Esophagus mucosa (tissue), 1 donor: ENCODE results near the gene DTNB. TPM values are rescaled to one million over a fixed set of nuclear protein-coding genes. Genes with fewer than 3 reads are reported as not detected.

ENCODE experiments used
- ATAC-seq: fragments of 200-7000 bp; cut with Tn5 transposase; one replicate; pipeline ENCODE4 v1.9.1; 2020
- total RNA-seq: library from RNA; stranded (reverse); gene quantifications from one replicate; pipeline ENCODE4 v1.2.4, GENCODE V29; 2023
- donor health status: DM: yes; HTN: yes; CAD: no.

Gene DTNB
- total RNA-seq, 1 donor from 2014 or later = 14.6 TPM

DNA sequence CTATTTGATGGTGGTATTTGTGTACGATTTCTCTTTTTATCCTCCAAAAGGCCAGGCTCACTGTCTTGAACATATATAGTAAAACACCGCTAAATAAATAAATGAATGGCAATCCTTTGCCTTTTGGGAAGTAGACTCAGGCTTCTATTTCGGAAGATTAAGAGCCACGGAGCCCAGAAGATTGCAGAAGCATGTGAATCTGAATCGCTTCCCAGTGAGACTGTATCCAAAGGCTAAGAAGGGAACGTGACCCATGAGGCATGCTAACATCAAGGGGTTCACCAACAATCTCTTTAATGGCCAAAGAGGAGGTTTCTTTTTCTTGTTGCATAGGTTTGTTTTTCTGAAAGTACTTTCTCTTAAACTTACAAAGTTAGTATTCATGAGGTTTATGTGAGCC lies 261.6 kb downstream of the DTNB start:
- no peak for ATAC-seq

DNA sequence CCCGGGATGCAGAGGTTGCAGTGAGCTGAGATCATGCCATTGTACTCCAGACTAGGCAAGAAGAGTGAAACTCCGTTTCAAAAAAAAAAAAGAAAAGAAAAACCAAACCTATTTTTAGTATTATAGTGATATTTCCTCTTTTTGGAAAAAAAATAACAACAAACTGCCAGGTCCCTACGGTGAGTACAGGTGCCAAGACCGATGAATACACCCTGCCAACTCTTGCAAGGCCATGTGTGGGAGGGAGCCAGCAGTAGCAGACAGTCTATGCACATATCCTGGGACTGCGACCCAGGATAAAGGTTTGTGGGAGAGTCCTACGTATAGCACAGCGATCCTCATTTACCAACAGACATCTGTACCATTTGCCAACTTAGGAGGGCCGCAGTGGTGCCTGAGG lies 262.1 kb downstream of the DTNB start:
- peak; percentile 42 for ATAC-seq

DNA sequence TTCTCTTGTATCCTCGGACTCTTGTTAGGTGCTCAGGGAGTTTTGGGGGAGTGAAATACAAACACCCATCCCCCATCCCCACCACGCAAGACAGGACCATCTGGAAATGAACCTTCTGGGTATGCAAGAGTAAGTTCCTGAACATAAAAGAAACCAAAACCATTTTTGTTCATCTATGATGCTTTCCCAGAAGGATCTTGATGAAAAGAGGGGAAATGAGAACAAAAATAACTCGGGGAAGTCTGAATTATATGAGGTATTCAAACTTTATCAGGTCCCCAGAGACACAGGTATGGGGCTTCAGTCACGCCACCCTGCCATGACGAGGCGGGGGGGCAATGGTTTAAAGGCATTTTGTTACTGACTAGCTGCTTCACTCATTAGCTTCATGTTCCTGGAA lies 263.0 kb downstream of the DTNB start:
- no peak for ATAC-seq

DNA sequence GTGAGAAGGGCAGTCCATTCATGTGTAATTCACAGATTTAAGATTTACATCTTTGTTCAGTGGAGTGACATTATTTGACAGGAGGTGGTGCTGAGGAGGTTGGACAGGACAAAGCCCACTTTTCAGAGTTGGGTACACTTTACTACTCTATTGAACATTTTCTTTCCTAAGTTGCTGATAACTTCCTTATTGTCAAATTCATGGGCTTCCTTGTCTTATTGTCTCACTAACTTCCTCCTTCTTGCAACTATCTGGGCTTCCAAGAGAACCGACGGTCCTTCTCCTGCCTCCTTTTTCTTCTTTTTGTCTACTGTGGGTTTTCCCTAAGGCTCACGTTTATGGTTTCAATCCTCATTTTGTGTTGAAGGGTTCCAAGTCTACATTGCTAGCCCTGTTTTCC lies 263.9 kb downstream of the DTNB start:
- ATAC-seq = no peak

DNA sequence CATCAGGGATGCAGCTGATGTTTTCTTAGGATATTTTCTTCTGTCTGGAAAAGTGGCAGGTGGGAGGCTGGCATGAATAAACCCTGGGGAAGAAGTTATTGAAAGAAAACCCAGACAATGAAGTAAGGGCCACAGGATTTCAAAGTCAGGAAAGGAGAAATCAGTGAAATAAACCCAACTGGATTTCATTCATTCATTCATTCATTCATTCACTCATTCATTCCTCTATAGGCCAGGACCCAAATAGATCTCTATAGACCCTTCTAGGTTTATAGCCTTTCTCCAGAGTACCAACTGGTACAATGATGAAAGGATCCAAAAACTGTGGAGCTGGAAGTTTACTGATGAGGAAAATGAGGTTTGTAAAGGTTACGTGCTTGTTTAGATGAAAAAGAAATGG lies 264.3 kb downstream of the DTNB start:
- no peak for ATAC-seq

DNA sequence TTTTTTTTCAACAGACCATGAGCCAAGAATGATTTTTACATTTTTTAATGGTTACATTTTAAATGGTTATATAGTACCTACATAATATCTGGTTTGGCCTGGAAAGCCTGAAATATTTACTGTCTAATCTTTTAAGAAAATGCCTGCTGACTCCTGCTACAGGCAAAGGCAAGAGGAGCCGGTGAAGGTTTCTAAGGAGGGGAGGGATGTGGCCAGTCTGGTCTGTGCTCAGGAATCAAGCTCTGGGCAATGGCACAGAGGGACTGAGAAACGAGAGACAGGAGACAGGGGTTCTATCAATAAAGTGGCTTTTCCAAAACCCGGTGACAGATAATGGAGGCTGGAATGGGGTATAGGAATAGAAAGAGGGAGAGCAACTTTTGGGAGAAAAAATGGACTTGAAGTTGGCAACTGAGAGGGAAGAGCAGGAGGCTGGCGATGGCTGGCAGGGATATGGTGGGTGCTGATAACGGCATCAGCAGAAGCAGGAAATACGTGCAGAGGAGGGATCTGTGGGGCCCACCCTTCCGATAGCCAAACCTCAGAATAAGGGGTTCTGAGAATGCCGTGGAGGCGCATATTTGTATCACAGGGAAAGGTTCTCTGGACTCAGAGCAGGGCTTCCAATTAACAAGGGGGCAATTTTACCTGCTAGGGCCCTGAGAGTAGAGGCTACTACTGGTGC lies 267.6 kb downstream of the DTNB start:
- ATAC-seq = no peak

DNA sequence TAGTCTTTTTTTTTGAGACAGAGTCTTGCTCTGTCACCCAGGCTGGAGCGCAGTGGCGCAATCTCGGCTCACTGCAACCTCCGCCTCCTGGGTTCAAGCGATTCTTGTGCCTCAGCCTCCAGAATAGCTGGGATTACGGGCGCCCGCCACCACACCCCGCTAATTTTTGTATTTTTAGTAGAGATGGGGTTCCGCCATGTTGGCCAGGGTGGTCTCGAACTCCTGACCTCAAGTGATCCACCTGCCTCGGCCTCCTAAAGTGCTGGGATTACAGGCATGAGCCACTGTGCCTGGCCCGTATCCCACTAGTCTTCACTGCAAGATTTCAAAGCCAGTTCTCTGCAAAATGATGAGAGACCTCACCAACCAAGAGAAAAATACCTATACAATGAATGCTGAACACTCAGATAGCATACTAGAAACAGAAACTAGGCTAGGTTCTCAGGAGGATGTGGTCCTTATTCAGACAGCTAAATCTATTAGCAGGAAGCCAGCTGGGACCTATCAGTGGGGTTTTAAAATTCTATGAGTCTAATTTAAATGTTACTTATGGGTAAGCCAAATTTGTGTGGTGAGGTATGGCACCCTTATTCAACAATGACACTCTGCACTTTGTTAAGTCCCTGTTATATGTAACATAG lies 270.1 kb downstream of the DTNB start:
- ATAC-seq = peak; percentile 18

DNA sequence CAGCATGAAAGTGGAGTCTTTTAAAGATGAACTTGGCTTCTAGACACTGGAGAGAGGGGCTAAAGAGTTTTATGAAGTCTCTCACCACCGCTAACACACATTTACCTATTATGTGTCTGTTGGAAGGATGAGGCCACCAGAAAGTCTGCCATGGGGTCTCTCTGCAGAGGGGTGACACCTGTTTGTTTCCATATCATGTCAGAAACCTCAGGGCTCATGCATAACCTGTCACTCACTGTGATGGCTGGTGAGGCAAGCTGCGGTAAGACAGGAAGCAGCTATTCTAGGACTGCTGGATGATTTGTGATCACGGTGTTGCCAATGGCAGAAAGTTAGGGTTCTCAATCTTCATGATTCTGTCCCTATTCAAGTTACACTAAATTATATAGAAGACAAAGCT lies 270.9 kb downstream of the DTNB start:
- ATAC-seq = peak; percentile 35

DNA sequence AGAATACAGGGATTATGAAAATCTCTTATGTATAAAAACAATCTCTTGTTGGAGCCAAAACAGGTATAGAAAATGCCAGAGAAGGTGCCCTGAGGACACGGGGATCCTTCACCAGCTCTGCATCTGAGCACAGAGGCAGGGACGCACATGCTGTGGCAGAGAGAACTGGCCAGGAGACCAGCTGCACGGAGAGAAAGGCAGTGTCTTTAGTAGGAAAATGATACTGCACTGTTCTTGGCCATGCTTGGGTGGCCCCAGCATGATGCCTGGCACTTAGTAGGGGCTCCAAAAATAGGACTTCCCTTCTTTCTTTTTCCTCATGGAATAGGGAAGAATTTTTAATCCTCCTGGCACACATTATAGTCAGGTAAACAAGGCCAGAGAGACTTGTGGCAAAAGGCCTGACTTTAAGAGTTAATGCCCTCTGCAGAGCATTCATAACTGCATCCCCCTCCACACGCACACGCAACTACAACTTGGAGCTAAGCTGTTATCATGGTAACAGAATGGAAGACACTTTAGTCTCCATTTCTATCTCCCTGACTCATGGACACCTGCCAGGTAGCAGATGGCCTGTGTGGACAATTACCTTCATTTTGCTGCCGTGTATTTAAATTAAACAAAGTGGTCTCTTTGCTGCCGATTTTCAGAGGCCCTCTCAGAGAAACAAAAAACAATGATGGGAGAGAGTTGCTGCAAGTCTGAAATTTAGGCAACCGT lies 271.9 kb downstream of the DTNB start:
- ATAC-seq = no peak

DNA sequence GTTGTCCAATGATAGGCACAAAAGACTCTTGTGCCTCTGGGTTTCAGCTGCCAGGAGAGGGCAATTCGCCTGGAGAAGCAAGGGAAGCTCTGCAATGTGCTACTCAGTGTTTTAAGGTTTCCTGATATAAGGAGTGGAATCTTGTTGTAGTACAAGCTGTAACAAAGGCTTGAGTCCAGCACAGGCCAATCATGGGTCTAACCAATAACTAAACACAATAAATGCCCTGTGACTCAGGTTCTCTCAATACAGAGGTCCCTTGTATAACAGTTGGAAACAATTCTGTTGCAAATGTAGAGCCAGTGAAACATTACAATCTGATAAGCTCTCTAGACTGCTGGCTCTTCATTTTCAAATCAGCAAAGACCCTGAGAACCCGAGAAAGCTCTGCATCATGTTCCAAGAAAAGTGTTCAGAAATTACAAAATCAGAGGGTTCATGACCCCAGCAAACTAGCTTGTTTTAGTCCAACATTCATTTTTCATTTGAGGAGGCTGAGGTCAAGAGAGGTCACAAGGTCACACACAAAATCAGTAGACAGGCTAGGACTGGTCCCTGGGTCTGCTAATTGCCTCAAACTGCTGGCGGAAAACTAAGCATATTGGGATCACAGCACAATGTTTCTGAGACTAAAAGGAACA lies 272.7 kb downstream of the DTNB start:
- no peak for ATAC-seq

DNA sequence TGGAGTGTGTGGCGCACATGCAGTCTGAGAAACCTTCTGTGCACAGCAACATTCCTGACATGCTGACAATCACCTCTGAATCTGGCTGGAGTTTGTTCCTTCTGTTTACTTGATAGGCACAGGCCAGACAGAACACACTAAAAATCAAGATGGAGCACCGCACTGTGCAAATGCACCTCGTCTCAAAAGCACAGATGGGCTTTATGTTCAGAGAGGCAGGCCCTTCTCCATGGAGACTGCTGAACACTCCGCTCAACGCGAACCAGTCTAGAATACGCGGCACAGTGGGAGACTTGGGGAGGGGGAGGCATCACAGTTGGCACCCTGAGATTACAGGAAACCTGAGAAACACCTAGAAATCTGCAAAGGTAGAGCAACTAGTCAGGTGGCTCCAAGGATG lies 273.2 kb downstream of the DTNB start:
- no peak for ATAC-seq

DNA sequence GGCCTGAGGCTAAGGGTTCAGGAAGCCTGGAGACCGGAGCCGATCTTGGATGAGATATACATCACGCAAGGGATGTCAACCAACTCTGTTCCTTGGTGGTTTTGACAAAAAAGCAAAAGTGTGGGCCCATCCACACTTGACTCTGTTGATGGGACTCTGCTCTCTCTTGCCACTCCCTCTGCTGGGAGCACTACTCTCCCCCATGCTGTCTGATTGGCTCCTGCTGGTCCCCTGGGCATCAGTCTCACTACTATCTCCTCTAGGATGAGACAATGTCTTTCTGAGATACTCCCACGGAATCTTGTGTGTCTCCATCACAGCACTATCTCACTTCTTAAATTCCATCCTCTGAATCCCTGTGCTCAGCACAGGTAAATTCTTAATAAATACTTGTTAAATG lies 274.8 kb downstream of the DTNB start:
- ATAC-seq = no peak

DNA sequence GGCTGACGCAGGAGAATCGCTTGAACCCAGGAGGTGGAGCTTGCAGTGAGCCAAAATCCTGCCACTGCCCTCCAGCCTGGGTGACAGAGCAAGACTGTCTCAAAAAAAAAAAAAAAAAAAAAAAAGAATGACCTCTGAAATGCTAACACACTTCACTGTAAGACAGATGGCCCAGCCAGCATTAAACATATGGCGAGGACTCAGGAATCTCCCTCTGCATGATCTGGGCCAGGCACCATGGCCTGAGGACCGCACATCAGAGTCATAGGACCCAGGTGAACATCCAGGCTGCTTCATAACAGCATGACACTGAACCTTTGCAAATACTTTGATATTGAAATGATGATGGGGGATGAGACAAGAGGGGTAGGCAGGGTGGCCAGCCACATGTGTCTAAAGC lies 275.6 kb downstream of the DTNB start:
- ATAC-seq = no peak

DNA sequence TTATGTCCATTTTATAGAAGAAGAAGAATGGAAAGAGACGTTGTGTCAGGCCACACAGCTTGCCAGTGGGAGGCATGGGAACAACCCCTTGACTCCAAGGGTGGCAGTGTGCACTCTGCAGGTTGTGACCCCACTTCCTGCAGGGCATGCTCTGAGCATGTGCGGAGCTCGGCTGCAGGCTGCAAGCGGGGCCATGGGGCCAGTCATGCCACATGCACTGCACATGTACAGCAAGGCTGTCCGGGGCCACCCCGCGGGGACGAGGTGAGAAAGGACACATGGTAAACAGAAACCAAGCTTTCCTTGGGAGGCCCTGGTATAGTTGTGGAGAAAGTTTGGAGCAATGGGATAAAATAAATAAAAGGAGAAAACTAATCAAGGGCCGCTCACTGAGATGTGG lies 284.2 kb downstream of the DTNB start:
- peak; percentile 23 for ATAC-seq

DNA sequence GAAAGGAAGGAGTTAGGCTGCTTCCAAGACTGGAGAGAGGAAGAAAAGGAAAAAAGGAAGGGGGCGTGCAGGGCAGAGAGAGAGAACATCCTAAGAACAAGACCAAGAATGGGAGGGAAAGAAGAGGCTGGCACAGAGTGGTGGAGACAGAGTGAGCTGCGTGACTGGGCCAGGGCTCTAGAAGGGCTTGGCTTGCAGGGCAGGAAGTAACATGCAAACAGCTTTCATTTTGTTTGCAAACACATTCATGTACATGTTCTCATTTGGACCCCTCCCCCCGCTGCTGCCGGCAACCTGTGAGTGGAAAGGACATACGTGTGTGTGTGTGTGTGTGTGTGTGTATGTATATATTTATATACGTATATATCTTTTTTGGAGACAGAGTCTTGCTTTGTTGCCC lies 284.9 kb downstream of the DTNB start:
- peak; percentile 67 for ATAC-seq

DNA sequence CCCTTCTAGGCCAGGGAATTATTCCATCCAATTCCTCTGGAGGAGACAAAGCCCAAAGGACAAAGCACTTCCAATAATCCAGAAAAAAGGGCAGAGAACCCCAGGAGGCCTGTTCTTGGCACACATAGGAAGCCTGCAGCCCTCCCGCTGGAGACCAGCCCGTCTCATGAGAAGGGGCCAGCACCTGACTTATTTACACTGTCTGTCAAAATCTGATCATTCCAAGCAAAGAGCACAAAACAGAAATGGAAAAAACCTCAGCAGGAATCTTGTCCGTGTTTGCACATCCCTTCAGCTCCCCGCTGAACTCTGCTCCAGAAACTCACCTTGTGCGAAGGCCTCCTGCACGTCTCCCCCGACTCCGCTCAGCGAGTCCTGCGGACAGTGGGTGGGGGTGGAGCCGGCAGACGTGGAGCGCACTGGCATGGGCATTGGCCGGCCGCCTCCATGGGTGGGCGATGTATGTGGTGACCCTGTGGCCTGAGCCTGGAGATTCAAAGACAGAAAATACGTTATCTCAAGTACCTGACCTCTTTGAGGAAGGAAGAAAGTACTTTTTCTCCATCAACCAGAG lies 285.4 kb downstream of the DTNB start:
- ATAC-seq = no peak

DNA sequence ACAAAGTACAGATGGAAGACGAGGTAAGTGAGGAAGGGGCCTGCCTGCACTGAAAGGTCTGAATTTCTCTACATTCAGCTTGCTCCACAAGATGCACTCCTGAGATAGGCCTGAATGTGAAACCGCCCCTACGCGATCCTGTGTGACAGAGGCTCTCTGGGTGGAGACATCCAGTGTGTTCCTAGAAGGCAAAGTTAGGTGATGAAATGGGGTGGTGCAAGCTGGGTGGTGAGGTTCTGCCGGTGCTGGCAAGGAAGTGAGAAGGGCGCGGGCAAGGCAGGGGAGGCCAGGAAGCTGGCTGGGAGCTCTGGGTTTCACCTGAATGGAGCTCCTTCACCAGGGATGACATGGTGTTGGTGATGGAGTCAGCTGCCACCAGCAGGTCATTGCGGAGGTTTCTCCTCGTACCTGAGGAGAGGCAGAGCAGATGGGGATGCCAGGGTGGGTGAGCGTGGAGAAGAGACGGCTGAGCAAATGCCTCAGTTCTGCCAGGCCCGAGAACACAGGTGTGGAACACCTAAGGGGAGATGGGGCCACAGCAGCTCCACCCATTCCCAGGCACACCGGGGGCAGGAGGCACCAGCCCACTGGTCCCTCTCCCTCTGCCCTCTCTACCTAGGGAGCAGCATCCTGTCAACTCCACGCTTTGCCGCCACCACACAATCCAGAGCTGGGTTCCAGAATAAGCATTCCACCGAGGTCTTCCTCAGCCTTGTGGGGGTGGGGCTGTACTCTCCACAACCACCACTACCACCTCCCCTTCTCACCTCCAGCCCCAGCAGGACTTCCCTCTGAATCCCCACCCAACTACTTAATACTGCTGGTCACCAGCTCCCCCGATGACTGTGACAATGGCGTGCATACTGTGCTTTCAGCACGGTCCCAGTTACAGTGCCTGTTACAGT lies 286.2 kb downstream of the DTNB start:
- ATAC-seq = peak; percentile 90

DNA sequence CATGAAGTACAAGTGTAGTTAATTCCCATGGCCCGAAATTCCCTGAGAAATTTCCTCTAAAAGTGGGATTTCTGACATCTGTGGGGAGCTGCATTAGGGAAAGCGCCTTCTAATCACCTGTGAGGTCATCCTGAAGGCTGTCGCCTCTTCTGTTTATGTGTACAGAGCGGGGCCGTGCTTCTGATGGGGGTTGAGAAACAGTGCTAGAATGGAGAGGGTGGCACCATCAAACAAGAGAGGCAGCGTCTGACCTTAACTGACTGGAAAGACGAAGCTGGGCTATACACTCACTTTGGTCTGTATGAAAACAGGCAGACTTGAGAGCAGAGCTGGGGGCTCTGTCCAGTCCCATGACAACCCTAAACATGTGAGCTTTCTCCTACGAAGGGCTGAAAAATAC lies 287.5 kb downstream of the DTNB start:
- ATAC-seq = no peak

DNA sequence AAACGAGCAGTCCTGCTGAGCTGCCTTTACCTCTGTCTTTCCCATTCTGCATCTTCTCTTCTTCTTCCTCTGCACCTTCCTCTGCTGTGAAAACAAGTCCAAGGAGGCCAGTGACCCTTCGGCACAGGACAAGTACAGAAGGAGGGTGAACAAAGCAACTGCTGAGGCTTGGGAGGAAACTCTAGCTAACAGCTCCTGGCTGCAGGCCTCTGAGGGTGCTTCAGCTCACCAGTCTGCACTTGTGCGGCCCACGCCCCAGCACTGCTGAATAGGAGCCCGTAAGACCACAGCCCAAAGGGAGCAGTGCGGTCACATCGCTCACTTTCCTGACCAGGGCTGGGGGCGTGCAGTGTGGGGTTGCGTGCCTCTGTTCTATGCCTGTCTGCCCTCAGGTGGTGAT lies 289.6 kb downstream of the DTNB start:
- no peak for ATAC-seq

DNA sequence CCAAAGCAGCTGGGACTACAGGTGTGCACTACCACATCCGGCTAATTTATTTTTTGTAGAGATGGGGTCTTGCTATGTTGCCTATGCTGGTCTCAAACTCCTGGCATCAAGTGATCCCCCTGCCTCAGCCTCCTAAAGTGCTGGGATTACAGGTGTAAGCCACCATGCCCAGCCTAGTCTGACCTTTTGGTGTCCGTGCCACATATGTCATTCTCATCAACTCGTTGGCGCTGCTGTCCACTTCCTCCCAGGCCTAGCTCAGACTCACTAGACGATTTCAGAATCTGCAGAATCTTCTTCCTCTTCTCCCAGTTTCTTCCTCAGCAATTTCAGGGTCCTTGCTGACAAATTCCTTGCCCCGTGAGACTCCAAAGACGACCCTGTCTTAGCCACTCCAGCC lies 291.9 kb downstream of the DTNB start:
- ATAC-seq = no peak

DNA sequence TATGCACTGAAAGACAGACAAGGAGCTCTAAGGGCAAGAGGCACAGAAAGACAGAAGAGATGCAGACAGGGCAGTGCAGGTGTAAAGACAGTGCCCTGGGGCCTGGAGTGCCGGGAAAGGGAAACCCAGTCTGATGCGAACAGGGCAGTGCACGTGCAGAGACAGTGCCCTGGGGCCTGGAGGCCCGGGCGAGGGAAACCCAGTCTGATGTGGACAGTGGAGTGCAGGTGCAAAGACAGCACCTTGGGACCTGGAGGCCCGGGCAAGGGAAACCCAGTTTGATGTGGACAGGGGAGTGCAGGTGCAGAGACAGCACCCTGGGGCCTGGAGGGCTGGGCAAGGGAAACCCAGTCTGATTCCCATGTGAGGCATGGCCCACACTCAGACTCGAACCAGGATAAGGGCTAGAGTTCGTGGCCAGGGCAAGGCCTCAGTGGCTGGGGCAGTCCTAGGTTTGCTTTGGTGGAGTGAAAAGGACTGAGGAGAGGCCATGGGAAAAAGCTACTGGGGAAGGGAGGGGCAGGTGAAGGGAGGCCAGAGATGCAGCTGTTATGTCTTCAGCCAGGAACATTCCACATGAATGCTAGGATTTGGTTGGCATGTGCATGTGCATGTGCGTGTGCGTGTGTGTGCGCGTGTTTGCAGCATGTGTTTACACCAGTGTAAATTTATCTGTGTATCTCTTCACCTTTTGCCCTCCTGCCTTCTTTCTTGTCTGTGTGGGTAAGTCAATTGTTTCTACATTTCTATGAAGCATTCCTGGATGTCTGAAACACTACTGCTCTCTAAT lies 292.6 kb downstream of the DTNB start:
- no peak for ATAC-seq
